Central memory CD4-positive, alpha-beta T cell (primary cell): ENCODE results near the gene SIVA1.

ENCODE experiments used
- DNase-seq: peaks from one replicate; pipeline ENCODE4 v3.0.0; 2022

The SIVA1 gene

GRCh38 chr14:104799244-104800014 is 46.5 kb downstream of the SIVA1 start:
- no peak for DNase-seq

- DNase-seq, result peak; percentile 76
These were observed 47.2 kb downstream of the SIVA1 start for GRCh38 chr14:104800015-104800770.

GRCh38 chr14:104800771-104801519 is 48.0 kb downstream of the SIVA1 start, which contains the start of gene ZBTB42:
ZBTB42 (plus strand) TSS chr14:104801101; CDS start chr14:104801198, 97 bp downstream.
- peak; percentile 74 for DNase-seq

GRCh38 chr14:104801520-104802393 is 48.8 kb downstream of the SIVA1 start:
- DNase-seq, result no peak

GRCh38 chr14:104802394-104803184 is 49.6 kb downstream of the SIVA1 start:
- DNase-seq, result no peak

- no peak for DNase-seq
These were observed 50.4 kb downstream of the SIVA1 start for GRCh38 chr14:104803280-104803911.

- no peak for DNase-seq
These were observed 51.0 kb downstream of the SIVA1 start for GRCh38 chr14:104803912-104804410.

- no peak for DNase-seq
These were observed 51.8 kb downstream of the SIVA1 start for GRCh38 chr14:104804481-104805325.

GRCh38 chr14:104805326-104805678 is 52.4 kb downstream of the SIVA1 start:
- DNase-seq, result no peak

GRCh38 chr14:104805941-104806624 is 53.1 kb downstream of the SIVA1 start:
- no peak for DNase-seq

GRCh38 chr14:104806625-104807465 is 53.9 kb downstream of the SIVA1 start:
- no peak for DNase-seq

GRCh38 chr14:104808456-104808855 is 55.5 kb downstream of the SIVA1 start:
- no peak for DNase-seq
